NT2/D1 (cell line): ENCODE results near the gene PNKP.

Experiments used
- YY1 ChIP-seq: IDR thresholded peaks from 2 replicates; pipeline ENCODE4 v1.6.1; 2011; ENCODE audit not compliant: insufficient read length, insufficient read depth
- ZNF274 ChIP-seq: IDR thresholded peaks from 2 replicates; pipeline ENCODE4 v1.6.1; 2011; ENCODE audit warnings: mild to moderate bottlenecking, low read depth, low read length

GRCh38 chr19:49850487-49851342 lies 16.7 kb downstream of the PNKP start, which contains the start of gene PTOV1:
- TF ChIP-seq ZNF274, result no peak
- no peak for TF ChIP-seq YY1
